Activated naive CD4-positive, alpha-beta T cell treated with anti-CD3 and anti-CD28 coated beads for 36 hours (primary cell): Measurements from ENCODE around the gene TMEM236. TPM values are rescaled to one million over a fixed set of nuclear protein-coding genes. Genes with fewer than 3 reads are reported as not detected.

ENCODE experiments used
- CTCF ChIA-PET: fragments of 350-600 bp; sonication (Branson Sonifier 250); formaldehyde crosslinking; loops from one replicate; lab custom pipeline; 2021; ENCODE audit warnings: antibody characterized with exemption; lab: Charles Lee
- DNase-seq: peaks from one replicate; pipeline ENCODE4 v3.0.0-alpha.2; 2020
- H3K27ac Mint-ChIP-seq: one replicate; pipeline ENCODE4 v1.8.0; 2021; ENCODE audit warnings: mild to moderate bottlenecking, mixed read lengths
- H3K27me3 Mint-ChIP-seq: one replicate; pipeline ENCODE4 v1.8.0; 2021; ENCODE audit warnings: low read depth, mixed read lengths
- H3K36me3 Mint-ChIP-seq: one replicate; pipeline ENCODE4 v1.8.0; 2021; ENCODE audit warnings: low read depth, mixed read lengths
- H3K4me1 Mint-ChIP-seq: one replicate; pipeline ENCODE4 v1.8.0; 2021; ENCODE audit warnings: low read depth, mixed read lengths
- H3K4me3 Mint-ChIP-seq: one replicate; pipeline ENCODE4 v1.8.0; 2021; ENCODE audit warnings: mild to moderate bottlenecking, moderate library complexity, mixed read lengths
- H3K9me3 Mint-ChIP-seq: one replicate; pipeline ENCODE4 v1.8.0; 2021; ENCODE audit warnings: mixed read lengths
- intact Hi-C: fragments of 100-400 bp; cut with micrococcal nuclease; formaldehyde crosslinking; loops from one replicate; pipeline ENCODE4 v1.15.1; 2023
- total RNA-seq, 2 experiments: library from RNA; stranded (reverse); gene quantifications; one replicate each; pipeline ENCODE4 v1.2.3, GENCODE V29; 2021

The TMEM236 gene
- total RNA-seq, 2 experiments from 2014 or later, result not detected

DNA sequence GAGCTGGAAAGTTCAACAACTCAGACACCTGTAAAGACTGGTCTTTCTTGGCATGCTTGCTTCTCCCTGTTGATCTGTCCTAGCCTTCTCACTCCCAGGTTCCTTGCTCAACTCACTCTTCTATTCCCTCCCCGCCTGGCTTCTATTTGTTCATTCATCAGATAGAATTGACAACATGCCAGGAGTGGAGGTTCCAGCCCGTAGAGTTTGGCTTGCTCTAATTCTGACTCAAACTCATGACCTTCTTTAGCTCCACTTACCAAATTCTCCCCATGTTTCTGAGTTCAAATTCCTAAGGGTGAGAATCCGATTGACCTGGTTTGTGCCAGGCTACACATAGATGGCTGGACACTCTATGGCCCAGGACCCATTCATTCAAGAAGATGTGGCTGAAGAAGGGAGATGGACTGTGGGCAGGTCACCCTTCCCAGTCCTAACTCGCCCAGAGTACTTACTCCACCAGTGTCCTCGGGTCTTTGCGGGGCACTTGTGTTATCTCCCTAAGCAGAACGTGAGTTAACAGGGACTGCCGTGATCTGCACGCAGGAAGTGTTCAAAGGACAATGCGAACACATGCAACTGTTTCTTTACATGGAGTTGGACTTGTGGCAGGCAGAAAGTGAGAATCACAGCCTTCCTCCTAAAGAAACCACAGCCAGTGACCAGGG lies 4.0 kb upstream of the TMEM236 start:
- DNase-seq, result no peak
- H3K27ac Mint-ChIP-seq, result no peak overlapping the region
- H3K27me3 Mint-ChIP-seq, result no peaks in the 10 kb centered on the region
- intact Hi-C loops, result loop anchor here (10.0 kb wide), 1 partner anchor 903 kb away; no protein-coding TSS in a partner anchor
- CTCF ChIA-PET, result interaction anchor here (0.8 kb wide), 1 partner anchor 50 kb away, joined by 3 read pairs; no protein-coding TSS in a partner anchor
- H3K4me3 Mint-ChIP-seq, result no peak overlapping the region
- no peaks in the 10 kb centered on the region for H3K9me3 Mint-ChIP-seq
- peaks cover 5% of the 10 kb centered on the region for H3K4me1 Mint-ChIP-seq
- H3K36me3 Mint-ChIP-seq, result no peaks in the 10 kb centered on the region

- Mint-ChIP-seq H3K4me1 (no peaks in the 10 kb centered on the region), H3K9me3 (no peaks in the 10 kb centered on the region), H3K4me3 (no peak overlapping the region), H3K36me3 (no peaks in the 10 kb centered on the region), H3K27ac (no peak overlapping the region), H3K27me3 (no peaks in the 10 kb centered on the region)
- intact Hi-C loops, result loop anchor here (10.0 kb wide), 1 partner anchor 905 kb away; no protein-coding TSS in a partner anchor
- CTCF ChIA-PET, result no interaction called here
- DNase-seq, result no peak
Observed at GRCh38 chr10:17749890-17750289, 2.1 kb upstream of the TMEM236 start.

GRCh38 chr10:17756557-17757217 lies 4.7 kb downstream of the TMEM236 start:
- no peaks in the 10 kb centered on the region for H3K9me3 Mint-ChIP-seq
- H3K27ac Mint-ChIP-seq, result no peak overlapping the region
- no peaks in the 10 kb centered on the region for H3K36me3 Mint-ChIP-seq
- CTCF ChIA-PET, result no interaction called here
- H3K27me3 Mint-ChIP-seq, result no peaks in the 10 kb centered on the region
- H3K4me3 Mint-ChIP-seq, result no peak overlapping the region
- intact Hi-C loops, result no loop called here
- H3K4me1 Mint-ChIP-seq, result no peaks in the 10 kb centered on the region
- DNase-seq, result no peak

DNA sequence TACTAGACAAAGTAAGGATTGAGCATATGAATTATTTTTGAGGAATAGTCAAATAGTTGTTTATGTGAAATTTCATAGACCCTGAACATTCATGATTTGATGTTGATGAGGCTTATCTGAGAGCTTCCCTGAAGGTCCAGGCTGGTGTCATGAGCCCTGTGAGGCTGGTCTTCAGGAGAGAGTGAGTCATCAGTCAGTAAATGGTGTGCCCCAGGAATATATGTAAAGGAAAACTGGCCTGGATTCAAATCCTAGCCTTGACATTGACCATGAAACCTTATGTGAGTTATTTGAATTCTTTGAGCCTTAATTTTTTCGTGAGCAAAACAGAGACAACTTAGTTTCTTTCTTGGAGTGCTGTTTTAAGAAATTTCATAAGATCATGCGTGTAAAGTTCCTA lies 6.2 kb downstream of the TMEM236 start:
- CTCF ChIA-PET, result no interaction called here
- DNase-seq, result no peak
- no peaks in the 10 kb centered on the region for H3K36me3 Mint-ChIP-seq
- no peaks in the 10 kb centered on the region for H3K9me3 Mint-ChIP-seq
- no peaks in the 10 kb centered on the region for H3K4me1 Mint-ChIP-seq
- H3K27ac Mint-ChIP-seq, result no peak overlapping the region
- H3K27me3 Mint-ChIP-seq, result no peaks in the 10 kb centered on the region
- intact Hi-C loops, result no loop called here
- H3K4me3 Mint-ChIP-seq, result no peak overlapping the region

DNA sequence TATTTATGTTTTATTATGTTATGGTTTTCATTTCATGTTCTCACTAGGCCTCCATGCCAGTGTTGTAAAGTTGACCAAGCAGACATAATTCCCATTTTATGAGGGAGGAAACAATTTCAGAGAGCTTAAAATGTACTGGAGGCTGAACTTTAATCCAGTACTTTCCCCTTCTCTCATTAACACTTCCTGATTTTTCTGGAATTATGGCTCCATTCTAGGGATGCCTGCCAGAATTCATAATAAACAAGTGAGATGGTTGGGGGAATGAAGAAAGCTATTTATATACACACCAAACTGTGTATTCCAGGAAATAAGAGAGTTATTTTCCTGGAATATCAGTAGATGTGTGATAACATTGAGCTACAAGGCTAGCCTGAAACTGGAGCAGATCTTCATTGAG lies 6.9 kb downstream of the TMEM236 start:
- Mint-ChIP-seq H3K4me3 (no peak overlapping the region), H3K9me3 (no peaks in the 10 kb centered on the region), H3K27me3 (no peaks in the 10 kb centered on the region), H3K4me1 (no peaks in the 10 kb centered on the region), H3K27ac (no peak overlapping the region), H3K36me3 (no peaks in the 10 kb centered on the region)
- intact Hi-C loops, result no loop called here
- no peak for DNase-seq
- CTCF ChIA-PET, result no interaction called here

GRCh38 chr10:17764142-17764541 lies 12.1 kb downstream of the TMEM236 start:
- no peak overlapping the region for H3K27ac Mint-ChIP-seq
- CTCF ChIA-PET, result interaction anchor here (0.8 kb wide), 1 partner anchor 15 kb away, joined by 3 read pairs; no protein-coding TSS in a partner anchor
- no peaks in the 10 kb centered on the region for H3K9me3 Mint-ChIP-seq
- H3K4me3 Mint-ChIP-seq, result no peak overlapping the region
- H3K36me3 Mint-ChIP-seq, result no peaks in the 10 kb centered on the region
- intact Hi-C loops, result no loop called here
- no peaks in the 10 kb centered on the region for H3K4me1 Mint-ChIP-seq
- DNase-seq, result no peak
- no peaks in the 10 kb centered on the region for H3K27me3 Mint-ChIP-seq

GRCh38 chr10:17765602-17766001 lies 13.6 kb downstream of the TMEM236 start:
- Mint-ChIP-seq H3K36me3 (no peaks in the 10 kb centered on the region), H3K4me1 (no peaks in the 10 kb centered on the region), H3K4me3 (no peak overlapping the region), H3K27me3 (no peaks in the 10 kb centered on the region), H3K9me3 (no peaks in the 10 kb centered on the region), H3K27ac (no peak overlapping the region)
- CTCF ChIA-PET, result no interaction called here
- intact Hi-C loops, result no loop called here
- no peak for DNase-seq

- no peaks in the 10 kb centered on the region for H3K4me1 Mint-ChIP-seq
- no peaks in the 10 kb centered on the region for H3K9me3 Mint-ChIP-seq
- no peaks in the 10 kb centered on the region for H3K27me3 Mint-ChIP-seq
- no peak overlapping the region for H3K4me3 Mint-ChIP-seq
- intact Hi-C loops, result no loop called here
- no peak for DNase-seq
- no peaks in the 10 kb centered on the region for H3K36me3 Mint-ChIP-seq
- no peak overlapping the region for H3K27ac Mint-ChIP-seq
- CTCF ChIA-PET, result no interaction called here
Observed at GRCh38 chr10:17766731-17767130, 14.7 kb downstream of the TMEM236 start.

GRCh38 chr10:17768496-17768895 lies 16.5 kb downstream of the TMEM236 start:
- CTCF ChIA-PET, result no interaction called here
- no peak overlapping the region for H3K27ac Mint-ChIP-seq
- intact Hi-C loops, result no loop called here
- no peaks in the 10 kb centered on the region for H3K36me3 Mint-ChIP-seq
- H3K27me3 Mint-ChIP-seq, result peaks cover 2% of the 10 kb centered on the region
- H3K4me1 Mint-ChIP-seq, result no peaks in the 10 kb centered on the region
- H3K9me3 Mint-ChIP-seq, result no peaks in the 10 kb centered on the region
- no peak overlapping the region for H3K4me3 Mint-ChIP-seq
- DNase-seq, result no peak

DNA sequence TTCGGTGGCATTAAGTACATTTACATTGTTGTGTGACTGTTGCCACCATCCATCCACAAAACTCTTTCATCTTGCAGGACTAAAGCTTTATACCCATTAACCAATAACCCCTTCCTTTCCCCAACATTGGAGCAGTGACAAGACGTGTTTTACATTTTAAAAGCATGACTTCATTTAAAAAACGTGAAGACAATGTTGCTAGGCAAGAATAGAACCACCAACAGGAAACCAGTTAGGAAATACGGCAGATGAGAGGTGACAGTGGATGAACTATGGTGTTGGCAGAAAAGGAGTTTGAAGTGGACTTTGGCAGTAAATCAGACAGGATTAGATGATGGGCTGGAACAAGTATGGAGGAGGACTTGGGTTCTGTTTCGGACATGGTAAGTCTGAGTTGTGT lies 17.0 kb downstream of the TMEM236 start:
- Mint-ChIP-seq H3K4me3 (no peak overlapping the region), H3K4me1 (no peaks in the 10 kb centered on the region), H3K9me3 (no peaks in the 10 kb centered on the region), H3K27ac (no peak overlapping the region), H3K27me3 (peaks cover 2% of the 10 kb centered on the region), H3K36me3 (no peaks in the 10 kb centered on the region)
- intact Hi-C loops, result no loop called here
- no peak for DNase-seq
- CTCF ChIA-PET, result no interaction called here

DNA sequence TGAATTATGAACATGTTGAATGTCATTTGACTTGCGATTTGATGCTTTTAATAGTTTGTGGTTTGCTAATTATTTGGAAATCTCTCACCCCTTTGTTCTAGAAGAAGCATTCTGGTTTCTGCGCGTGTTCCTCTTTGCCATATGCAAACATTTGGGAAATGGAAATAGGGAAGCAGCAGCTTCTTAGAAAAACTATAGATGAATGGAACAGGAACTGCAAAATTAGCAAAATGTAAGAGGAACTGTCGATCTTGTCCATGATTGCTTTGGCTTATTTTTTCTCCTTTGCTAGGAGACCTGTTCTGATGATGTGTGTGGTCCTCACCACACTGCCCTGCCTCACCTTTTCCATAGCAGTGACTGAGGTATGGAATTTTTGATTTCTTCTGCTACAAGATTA lies 19.0 kb downstream of the TMEM236 start:
- CTCF ChIA-PET, result no interaction called here
- H3K4me1 Mint-ChIP-seq, result no peaks in the 10 kb centered on the region
- H3K4me3 Mint-ChIP-seq, result no peak overlapping the region
- no peak overlapping the region for H3K27ac Mint-ChIP-seq
- no peaks in the 10 kb centered on the region for H3K9me3 Mint-ChIP-seq
- intact Hi-C loops, result no loop called here
- DNase-seq, result no peak
- peaks cover 2% of the 10 kb centered on the region for H3K27me3 Mint-ChIP-seq
- H3K36me3 Mint-ChIP-seq, result no peaks in the 10 kb centered on the region

DNA sequence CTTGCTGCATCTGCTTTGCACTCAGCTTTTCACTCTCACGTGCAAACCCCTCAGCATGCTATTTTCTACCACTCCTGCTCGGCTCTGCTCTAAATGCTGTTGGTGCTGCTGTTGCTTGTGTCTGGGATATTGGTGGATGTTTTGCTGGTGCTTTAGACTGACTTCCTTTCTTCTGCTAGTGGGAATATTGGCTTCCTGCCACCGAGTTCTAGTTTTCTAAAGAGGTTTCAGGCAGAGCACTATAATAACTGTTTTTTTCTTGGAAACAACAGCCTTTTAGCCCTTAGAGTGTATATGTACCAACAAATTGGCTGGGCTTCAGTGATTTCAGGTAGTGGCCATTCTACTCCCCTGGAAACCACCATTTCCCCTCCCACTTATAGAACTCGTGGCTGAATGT lies 27.8 kb downstream of the TMEM236 start:
- CTCF ChIA-PET, result no interaction called here
- intact Hi-C loops, result no loop called here
- no peak for DNase-seq
- H3K4me1 Mint-ChIP-seq, result no peaks in the 10 kb centered on the region
- no peaks in the 10 kb centered on the region for H3K9me3 Mint-ChIP-seq
- no peaks in the 10 kb centered on the region for H3K36me3 Mint-ChIP-seq
- H3K27ac Mint-ChIP-seq, result no peak overlapping the region
- no peak overlapping the region for H3K4me3 Mint-ChIP-seq
- H3K27me3 Mint-ChIP-seq, result peaks cover 2% of the 10 kb centered on the region

- no peaks in the 10 kb centered on the region for H3K4me1 Mint-ChIP-seq
- intact Hi-C loops, result no loop called here
- H3K27ac Mint-ChIP-seq, result no peak overlapping the region
Observed at GRCh38 chr10:17780727-17781126, 28.7 kb downstream of the TMEM236 start.

More at GRCh38 chr10:17780727-17781126, 28.7 kb downstream of the TMEM236 start:
- Mint-ChIP-seq H3K4me3 (no peak overlapping the region), H3K27me3 (peaks cover 2% of the 10 kb centered on the region), H3K36me3 (no peaks in the 10 kb centered on the region), H3K9me3 (no peaks in the 10 kb centered on the region)
- no peak for DNase-seq
- CTCF ChIA-PET, result interaction anchor here (0.6 kb wide), 1 partner anchor 40 kb away, joined by 3 read pairs; no protein-coding TSS in a partner anchor
